ENCODE results near the gene NRXN3.

DNA sequence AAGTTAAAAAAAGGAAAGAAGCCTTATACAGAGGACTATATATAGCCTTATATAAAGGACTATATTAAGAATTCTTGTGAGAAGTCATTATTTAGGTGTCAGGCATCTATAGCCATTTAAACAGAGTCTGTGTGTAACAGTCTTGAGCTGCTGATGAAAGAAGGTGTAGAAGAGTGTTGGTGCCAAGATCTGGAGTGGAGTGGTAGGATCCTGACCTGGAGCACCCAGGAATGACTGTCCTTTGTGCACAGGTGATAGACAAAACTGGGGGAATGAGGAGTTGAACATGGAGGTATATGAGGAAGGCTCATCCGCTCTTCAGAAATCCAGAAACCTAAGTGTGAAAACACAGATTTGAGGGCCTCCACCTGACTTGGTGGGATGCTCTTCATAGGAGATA lies 747.3 kb downstream of the NRXN3 start:
- TF ChIP-seq GATA2 (IDR thresholded peaks at IDR 0.05; ENCODE audit: low read depth, low read length) (no peak), GATA3 (IDR thresholded peaks at IDR 0.05; ENCODE audit: low read depth, low read length) (no peak)

Data from SH-SY5Y (cell line).